NT2/D1 (cell line): ENCODE results near the gene ZNF664.

ENCODE experiments used
- SUZ12 ChIP-seq: IDR thresholded peaks from 2 replicates; pipeline ENCODE4 v1.6.1; 2011; ENCODE audit not compliant: insufficient read length, insufficient read depth; ENCODE audit errors: extremely low read depth
- YY1 ChIP-seq: IDR thresholded peaks from 2 replicates; pipeline ENCODE4 v1.6.1; 2011; ENCODE audit not compliant: insufficient read length, insufficient read depth
- ZNF274 ChIP-seq: IDR thresholded peaks from 2 replicates; pipeline ENCODE4 v1.6.1; 2011; ENCODE audit warnings: mild to moderate bottlenecking, low read depth, low read length

- TF ChIP-seq ZNF274 (no peak), SUZ12 (peak; percentile 11), YY1 (no peak)
Measured at GRCh38 chr12:123973552-123974341, 732 bp downstream of the ZNF664 start.
